Stimulated activated naive B cell treated with anti-CD40 and anti-IgM and Interleukin-4, amounts not matched to agents 10 μg/mL and 1 μg/mL and 100 μg/mL, for 72 hours (primary cell): ENCODE measurements around the gene SAMD3.
"Not testable (repeated sequence)": the region's sequence is repeated elsewhere in the genome, so short reads cannot be mapped to it uniquely, and the experiment has no call there.

ENCODE experiments used
- ATAC-seq, 2 donors: fragments of 150-1000 bp; cut with Tn5 transposase; replicated peaks; 2 replicates each; pipeline ENCODE4 v1.10.0; 2021; ENCODE audit warnings: moderate library complexity in 1 of 2
- DNase-seq: peaks from one replicate; pipeline ENCODE4 v3.0.0; 2021
- H3K27ac Mint-ChIP-seq: one replicate; pipeline ENCODE4 v1.8.0; 2022; ENCODE audit warnings: mild to moderate bottlenecking, mixed read lengths
- H3K27me3 Mint-ChIP-seq, 2 donors: one replicate each; pipeline ENCODE4 v1.8.0; 2022; ENCODE audit warnings: mixed read lengths in 2 of 2
- H3K36me3 Mint-ChIP-seq, 2 donors: one replicate each; pipeline ENCODE4 v1.8.0; 2022; ENCODE audit warnings: mixed read lengths in 2 of 2, mild to moderate bottlenecking in 1 of 2
- H3K4me1 Mint-ChIP-seq, 2 donors: one replicate each; pipeline ENCODE4 v1.8.0; 2022; ENCODE audit warnings: mixed read lengths in 2 of 2, mild to moderate bottlenecking in 1 of 2
- H3K4me3 Mint-ChIP-seq, 2 donors: one replicate each; pipeline ENCODE4 v1.8.0; 2022; ENCODE audit warnings: mild to moderate bottlenecking in 2 of 2, mixed read lengths in 2 of 2, moderate library complexity in 1 of 2
- H3K9me3 Mint-ChIP-seq, 2 donors: one replicate each; pipeline ENCODE4 v1.8.0; 2022; ENCODE audit warnings: mixed read lengths in 2 of 2, mild to moderate bottlenecking in 1 of 2

Gene SAMD3

DNA sequence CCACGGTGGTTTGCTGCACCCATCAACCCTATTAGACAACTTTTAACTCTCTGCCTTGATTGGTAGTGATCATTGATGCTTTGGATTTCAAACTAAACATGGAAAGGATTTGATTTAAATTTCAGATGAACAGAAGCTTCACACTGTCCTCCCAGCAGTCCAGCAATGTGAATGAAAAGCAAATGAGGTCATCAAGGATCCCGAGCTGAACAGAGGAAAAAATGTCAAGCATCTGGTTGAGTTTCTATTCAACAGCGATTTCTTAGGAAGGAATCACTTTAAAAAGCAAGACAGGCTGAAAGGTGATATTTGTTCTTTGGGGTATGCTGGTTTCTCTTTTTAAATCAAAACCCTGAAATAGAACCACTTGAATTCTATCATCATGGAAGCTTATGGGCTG is 10.6 kb upstream of the SAMD3 start:
- H3K4me1 Mint-ChIP-seq: no peaks in the 10 kb centered on the region
- ATAC-seq (no peak), DNase-seq (no peak)
- H3K4me3 Mint-ChIP-seq: no peak overlapping the region
- no peaks in the 10 kb centered on the region for H3K36me3 Mint-ChIP-seq
- H3K27ac Mint-ChIP-seq: no peak overlapping the region
- no peaks in the 10 kb centered on the region for H3K9me3 Mint-ChIP-seq
- no peaks in the 10 kb centered on the region for H3K27me3 Mint-ChIP-seq

DNA sequence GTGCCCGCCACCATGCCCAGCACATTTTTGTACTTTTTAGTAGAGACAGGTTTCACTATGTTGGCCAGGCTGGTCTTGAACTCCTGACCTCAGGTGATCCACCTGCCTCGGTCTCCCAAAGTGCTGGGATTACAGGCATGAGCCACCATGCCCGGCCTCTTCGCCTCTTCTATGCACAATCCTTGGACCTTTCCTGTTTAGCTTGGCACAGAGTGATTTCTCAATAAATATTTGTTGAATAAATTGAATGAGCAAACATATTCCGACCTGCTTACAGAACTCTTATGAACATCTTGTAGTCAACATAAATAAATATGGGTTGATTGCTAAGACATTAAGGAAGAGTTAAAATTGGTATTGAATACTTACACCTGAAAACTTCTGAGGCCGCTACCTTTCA is 7.8 kb upstream of the SAMD3 start:
- H3K36me3 Mint-ChIP-seq, H3K4me3 Mint-ChIP-seq, ATAC-seq, H3K4me1 Mint-ChIP-seq, DNase-seq, H3K27me3 Mint-ChIP-seq, H3K9me3 Mint-ChIP-seq, H3K27ac Mint-ChIP-seq: not testable (repeated sequence)

DNA sequence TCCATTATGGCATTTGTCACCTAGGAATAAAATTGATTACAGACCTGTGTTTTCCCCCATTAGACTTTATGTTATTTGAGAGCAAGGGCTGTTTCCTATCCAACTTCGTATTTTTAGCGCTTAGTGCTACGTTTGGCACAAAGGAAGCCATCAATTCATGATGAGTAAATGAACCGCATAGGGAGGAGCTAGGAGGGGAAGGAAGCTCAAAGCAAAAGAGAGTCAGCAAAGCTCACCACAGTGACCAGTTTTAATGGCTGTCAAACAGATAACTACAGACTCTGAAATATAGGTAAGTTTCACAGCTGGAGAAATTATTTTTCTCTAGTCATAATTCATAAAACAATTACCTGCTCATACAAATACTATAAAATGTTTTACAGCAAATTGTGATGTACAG is 6.9 kb upstream of the SAMD3 start:
- Mint-ChIP-seq H3K4me1 (peaks cover 2 to 5% of the 10 kb centered on the region in 2 donors), H3K4me3 (no peak overlapping the region), H3K27ac (no peak overlapping the region), H3K9me3 (peaks cover 3 to 5% of the 10 kb centered on the region in 2 donors), H3K36me3 (no peaks in the 10 kb centered on the region), H3K27me3 (no peaks in the 10 kb centered on the region)
- no peak for DNase-seq
- no peak for ATAC-seq

DNA sequence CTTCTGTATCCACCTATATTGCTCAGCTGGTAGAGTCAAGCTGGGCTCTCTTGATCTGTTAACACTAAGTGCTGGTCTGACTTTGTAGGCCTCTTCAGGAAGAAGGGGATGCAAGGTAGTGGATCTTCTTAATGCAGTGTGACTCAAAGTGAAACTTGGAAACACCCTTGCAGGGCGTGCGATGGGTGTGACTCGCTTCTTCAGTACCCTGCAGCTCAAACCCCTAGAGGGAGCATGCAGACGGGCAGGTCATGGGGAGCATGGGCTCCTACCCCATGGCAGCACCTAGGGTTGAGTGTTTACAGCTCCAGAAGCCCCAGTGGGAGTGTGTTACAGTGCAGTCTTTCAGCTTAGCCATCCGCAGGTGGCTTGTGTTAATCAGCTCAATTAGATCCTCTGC is 757 bp upstream of the SAMD3 start:
- Mint-ChIP-seq H3K27me3 (no peaks in the 10 kb centered on the region), H3K4me3 (no peak overlapping the region), H3K36me3 (no peaks in the 10 kb centered on the region), H3K4me1 (peaks cover 7 to 14% of the 10 kb centered on the region in 2 donors), H3K27ac (peak overlapping the region; percentile 62), H3K9me3 (peaks cover 3 to 5% of the 10 kb centered on the region in 2 donors)
- ATAC-seq (peak; percentile 99), DNase-seq (peak; percentile 59)

DNA sequence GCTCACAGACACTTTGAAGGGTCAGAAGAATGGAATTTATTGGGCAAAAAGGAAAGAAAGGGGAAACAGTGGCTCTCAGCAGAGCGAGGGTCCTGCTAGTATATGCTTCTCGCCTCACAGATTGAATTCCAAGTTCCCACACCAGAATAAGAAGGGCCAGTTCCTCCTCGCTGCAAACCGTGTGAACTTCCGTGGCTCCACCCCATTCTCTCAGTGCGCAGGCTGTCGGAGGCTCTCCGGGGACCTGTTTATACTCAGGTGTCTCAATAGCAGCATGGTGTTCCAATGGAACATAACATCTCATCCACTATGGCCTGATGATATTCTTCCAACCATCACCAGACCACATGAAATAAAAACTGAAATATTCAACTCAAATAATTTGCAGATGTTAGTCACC is 4.6 kb downstream of the SAMD3 start:
- Mint-ChIP-seq H3K9me3 (no peaks in the 10 kb centered on the region), H3K4me1 (peaks cover 4 to 10% of the 10 kb centered on the region in 2 donors), H3K36me3 (no peaks in the 10 kb centered on the region), H3K4me3 (no peak overlapping the region), H3K27ac (no peak overlapping the region), H3K27me3 (no peaks in the 10 kb centered on the region)
- ATAC-seq: no peak
- no peak for DNase-seq

DNA sequence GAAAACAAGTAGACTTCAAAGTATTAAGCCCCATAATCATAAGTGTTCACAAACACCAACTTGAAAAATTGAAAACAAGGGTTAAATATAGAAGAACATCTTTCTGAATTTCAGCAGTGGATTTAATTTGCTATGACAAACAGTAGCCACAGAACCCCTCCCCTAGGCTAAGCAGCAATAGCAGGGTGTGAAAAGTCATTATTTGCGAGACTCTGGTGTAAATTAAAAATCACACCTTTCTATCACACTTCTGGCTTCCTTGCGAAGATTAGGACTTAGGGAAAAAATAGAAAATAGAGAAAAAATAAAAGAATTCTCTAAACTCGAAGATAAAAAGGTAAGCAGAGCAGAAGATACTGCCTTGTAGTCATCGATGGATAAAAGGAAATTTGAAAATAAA is 6.1 kb downstream of the SAMD3 start:
- Mint-ChIP-seq H3K9me3 (no peaks in the 10 kb centered on the region), H3K36me3 (no peaks in the 10 kb centered on the region), H3K27me3 (no peaks in the 10 kb centered on the region), H3K4me1 (peaks cover 4 to 10% of the 10 kb centered on the region in 2 donors), H3K27ac (no peak overlapping the region), H3K4me3 (no peak overlapping the region)
- DNase-seq: no peak
- no peak for ATAC-seq

DNA sequence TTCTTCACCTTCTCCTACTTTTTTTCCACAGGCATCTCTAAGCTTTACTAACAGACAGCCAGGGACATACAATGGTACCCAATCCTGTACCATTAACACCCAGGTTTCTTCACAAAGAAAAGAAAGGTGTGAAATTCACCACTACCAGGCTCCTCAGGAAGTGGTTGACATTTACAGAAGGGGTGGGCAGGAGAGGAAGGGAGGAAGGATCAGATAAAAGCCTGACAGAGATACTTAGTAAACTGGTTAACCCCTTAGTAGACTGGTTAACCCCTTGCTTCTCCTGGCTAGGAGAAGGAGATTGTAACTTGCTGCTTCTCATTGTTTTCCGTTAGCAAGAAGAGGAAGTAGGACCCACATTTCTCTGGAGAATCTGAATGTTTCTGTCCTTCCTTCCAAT is 7.2 kb downstream of the SAMD3 start:
- DNase-seq (no peak), ATAC-seq (peak; percentile 27 to 41)
- peaks cover 4 to 10% of the 10 kb centered on the region in 2 donors for H3K4me1 Mint-ChIP-seq
- no peak overlapping the region for H3K4me3 Mint-ChIP-seq
- H3K9me3 Mint-ChIP-seq: no peaks in the 10 kb centered on the region
- no peaks in the 10 kb centered on the region for H3K27me3 Mint-ChIP-seq
- no peaks in the 10 kb centered on the region for H3K36me3 Mint-ChIP-seq
- H3K27ac Mint-ChIP-seq: no peak overlapping the region

DNA sequence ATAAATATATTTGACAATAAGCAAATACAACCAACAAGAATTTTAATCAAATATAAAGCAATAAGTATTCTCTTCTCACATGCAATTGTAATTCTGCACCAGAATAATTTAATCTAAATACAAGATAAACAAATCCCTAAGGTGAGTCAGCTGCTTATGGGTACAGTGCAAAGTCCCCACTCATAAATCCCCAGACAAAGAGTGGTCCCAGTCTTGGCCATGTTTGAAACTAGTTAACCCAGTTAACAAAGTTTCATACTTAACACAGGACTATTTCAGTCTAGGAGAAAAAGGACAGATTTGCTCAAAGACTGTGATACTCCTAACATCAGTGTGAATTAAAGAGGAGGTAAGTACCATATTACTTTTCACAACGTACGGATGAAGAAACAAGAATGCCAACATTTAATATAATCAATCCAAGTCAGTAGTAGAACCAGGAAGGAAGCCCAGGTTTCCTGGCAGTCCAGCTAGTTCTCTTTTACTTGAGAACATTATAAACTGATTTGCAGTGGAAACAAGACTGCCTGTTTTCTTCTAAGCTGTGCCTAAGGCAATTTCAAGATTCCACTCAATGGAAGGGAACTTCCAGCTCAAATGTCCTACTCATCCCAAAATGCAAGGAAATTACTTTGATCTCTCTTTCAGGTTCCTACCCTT is 10.4 kb downstream of the SAMD3 start:
- H3K4me3 Mint-ChIP-seq: no peak overlapping the region
- no peak for DNase-seq
- peaks cover 4 to 10% of the 10 kb centered on the region in 2 donors for H3K4me1 Mint-ChIP-seq
- no peak for ATAC-seq
- no peaks in the 10 kb centered on the region for H3K9me3 Mint-ChIP-seq
- no peaks in the 10 kb centered on the region for H3K27me3 Mint-ChIP-seq
- H3K27ac Mint-ChIP-seq: no peak overlapping the region
- no peaks in the 10 kb centered on the region for H3K36me3 Mint-ChIP-seq

DNA sequence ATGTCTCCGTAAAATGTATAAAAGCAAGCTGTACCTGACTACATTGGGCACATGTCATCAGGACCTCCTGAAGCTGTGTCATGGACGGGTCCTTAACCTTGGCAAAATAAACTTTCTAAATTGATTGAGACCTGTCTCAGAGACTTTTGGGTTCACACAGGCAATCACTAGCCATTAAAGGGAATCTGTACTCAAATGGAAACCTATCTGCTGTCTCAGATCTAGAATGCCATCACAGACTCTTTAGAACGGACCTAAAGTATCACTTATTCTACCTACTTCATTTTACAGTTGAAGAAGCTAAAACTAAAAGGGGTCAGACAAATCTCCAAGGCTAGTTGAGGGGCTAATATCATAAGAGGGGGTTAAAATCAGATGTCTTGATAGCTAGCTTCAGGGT is 11.1 kb downstream of the SAMD3 start:
- Mint-ChIP-seq H3K4me1 (peaks cover 4 to 10% of the 10 kb centered on the region in 2 donors), H3K27ac (no peak overlapping the region), H3K27me3 (no peaks in the 10 kb centered on the region), H3K4me3 (no peak overlapping the region), H3K36me3 (no peaks in the 10 kb centered on the region), H3K9me3 (no peaks in the 10 kb centered on the region)
- no peak for DNase-seq
- ATAC-seq: no peak

DNA sequence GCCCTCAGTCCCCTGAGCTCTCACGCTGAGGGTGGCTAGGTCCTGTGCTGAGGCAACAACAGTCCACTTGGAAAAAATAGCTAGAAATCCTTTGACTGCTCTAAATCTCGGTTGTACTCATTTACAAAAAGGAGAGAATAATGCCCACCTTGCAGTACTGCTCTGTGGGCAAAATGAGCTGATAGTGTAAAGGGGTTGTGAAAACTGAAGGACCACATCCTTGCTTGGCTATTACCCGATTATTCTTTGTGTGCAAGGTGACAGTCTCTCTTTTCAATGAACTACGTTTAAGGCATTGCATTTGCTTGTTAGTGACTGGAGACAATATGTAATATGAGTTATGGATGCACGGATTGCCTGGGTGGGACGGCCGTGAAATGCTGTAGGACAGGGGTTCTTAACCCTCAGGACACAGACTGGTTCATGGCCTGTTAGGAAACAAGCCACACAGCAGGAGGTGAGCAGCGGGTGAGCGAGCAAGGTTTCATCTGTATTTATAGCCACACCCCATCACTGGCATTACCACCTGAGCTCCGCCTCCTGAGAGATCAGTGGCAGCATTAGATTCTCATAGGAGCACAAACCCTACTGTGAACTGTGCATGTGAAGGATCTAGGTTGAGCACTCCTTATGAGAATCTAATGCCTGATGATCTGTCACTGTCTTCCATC is 14.6 kb downstream of the SAMD3 start:
- H3K9me3 Mint-ChIP-seq: no peaks in the 10 kb centered on the region
- no peak overlapping the region for H3K27ac Mint-ChIP-seq
- H3K27me3 Mint-ChIP-seq: no peaks in the 10 kb centered on the region
- DNase-seq: no peak
- no peaks in the 10 kb centered on the region for H3K36me3 Mint-ChIP-seq
- H3K4me1 Mint-ChIP-seq: peaks cover 0 to 3% of the 10 kb centered on the region in 2 donors
- no peak for ATAC-seq
- H3K4me3 Mint-ChIP-seq: no peak overlapping the region

DNA sequence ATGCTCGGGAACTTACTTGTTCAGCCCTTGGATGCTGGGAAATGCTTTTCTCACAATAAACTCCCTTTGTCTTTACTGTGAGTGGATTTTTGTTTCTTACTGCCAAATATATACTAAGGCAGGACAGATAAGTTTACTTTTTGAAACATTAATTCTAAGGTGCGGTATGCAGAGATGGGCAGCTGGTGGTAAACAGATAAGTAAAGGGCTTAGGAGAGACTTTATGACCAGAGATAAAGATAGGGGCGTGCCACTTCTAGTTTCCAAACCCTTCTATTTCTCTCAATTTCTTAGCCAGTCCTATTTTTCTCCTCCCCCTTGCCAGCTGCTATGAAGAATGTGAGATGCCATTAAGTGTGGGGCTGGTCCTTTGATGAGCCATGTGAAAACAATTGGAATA is 16.3 kb downstream of the SAMD3 start:
- Mint-ChIP-seq H3K4me3 (no peak overlapping the region), H3K27me3 (no peaks in the 10 kb centered on the region), H3K9me3 (no peaks in the 10 kb centered on the region), H3K36me3 (no peaks in the 10 kb centered on the region), H3K27ac (no peak overlapping the region), H3K4me1 (peaks cover 0 to 6% of the 10 kb centered on the region in 2 donors)
- ATAC-seq (no peak), DNase-seq (no peak)

DNA sequence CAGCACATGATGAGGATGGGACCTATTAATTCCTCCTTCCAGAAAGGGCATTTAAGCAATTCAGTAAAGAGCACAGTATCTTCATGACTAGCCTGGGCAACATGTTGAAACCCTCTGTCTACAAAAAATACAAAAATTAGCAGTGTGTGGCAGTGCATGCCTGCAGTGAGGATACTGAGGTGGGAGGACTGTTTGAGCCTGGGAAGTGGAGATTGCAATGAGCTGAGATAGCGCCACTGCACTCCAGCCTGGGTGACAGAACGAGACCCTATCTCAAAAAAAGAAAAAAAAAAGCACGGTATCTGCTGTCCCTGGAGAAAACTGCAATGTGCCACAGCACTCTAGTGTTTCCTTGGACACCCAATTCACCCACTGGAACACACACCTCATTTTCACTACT is 18.4 kb downstream of the SAMD3 start:
- no peak for ATAC-seq
- Mint-ChIP-seq H3K4me3 (no peak overlapping the region), H3K27ac (no peak overlapping the region), H3K27me3 (no peaks in the 10 kb centered on the region), H3K9me3 (peaks cover 0 to 1% of the 10 kb centered on the region in 2 donors), H3K4me1 (peaks cover 0 to 6% of the 10 kb centered on the region in 2 donors), H3K36me3 (no peaks in the 10 kb centered on the region)
- DNase-seq: no peak

DNA sequence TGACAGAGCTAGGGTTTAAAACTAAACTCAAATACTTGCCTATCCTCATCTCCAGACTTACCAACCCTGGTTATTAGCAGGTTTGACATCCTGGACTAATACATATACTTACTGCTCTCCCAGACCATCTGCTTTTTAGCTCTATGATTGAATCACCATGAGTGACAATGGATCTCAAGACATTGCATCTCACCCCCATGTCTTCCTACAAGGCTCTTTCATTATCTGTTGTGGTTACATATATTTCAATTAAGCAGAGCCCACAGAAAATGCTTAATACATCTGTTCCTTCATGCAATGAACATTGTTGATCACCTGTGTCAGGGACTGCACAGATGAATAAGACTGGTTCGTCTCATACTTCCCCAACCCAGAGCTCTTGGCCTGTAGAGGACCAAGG is 19.4 kb downstream of the SAMD3 start:
- Mint-ChIP-seq H3K9me3 (peaks cover 0 to 1% of the 10 kb centered on the region in 2 donors), H3K4me1 (peaks cover 0 to 6% of the 10 kb centered on the region in 2 donors), H3K27me3 (no peaks in the 10 kb centered on the region), H3K27ac (no peak overlapping the region), H3K4me3 (no peak overlapping the region), H3K36me3 (no peaks in the 10 kb centered on the region)
- no peak for ATAC-seq
- no peak for DNase-seq

DNA sequence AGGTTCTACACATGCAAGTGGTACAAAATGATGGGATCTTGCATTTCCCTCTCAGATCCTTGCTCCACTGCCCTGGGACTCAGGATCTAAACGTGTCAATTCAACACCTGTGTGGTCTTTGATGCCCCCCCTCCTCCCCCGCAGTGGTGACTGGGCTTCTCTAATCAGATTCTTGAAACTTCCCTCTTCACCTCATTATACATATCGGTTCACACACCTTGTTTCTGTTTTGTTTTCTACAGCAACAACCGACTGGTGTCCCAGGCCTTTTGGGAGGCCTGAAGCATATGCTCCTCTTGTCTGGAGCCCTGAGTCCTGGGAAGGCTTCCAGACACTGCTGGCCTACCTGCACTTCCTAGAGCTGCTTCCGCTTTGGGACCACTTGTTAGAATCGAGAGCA is 20.0 kb downstream of the SAMD3 start:
- peak in 1 of 2 donors; percentile 57 for ATAC-seq
- H3K27ac Mint-ChIP-seq: peak overlapping the region; percentile 57
- H3K4me3 Mint-ChIP-seq: no peak overlapping the region
- no peak for DNase-seq
- peaks cover 0 to 6% of the 10 kb centered on the region in 2 donors for H3K4me1 Mint-ChIP-seq
- no peaks in the 10 kb centered on the region for H3K36me3 Mint-ChIP-seq
- peaks cover 0 to 1% of the 10 kb centered on the region in 2 donors for H3K9me3 Mint-ChIP-seq
- no peaks in the 10 kb centered on the region for H3K27me3 Mint-ChIP-seq

DNA sequence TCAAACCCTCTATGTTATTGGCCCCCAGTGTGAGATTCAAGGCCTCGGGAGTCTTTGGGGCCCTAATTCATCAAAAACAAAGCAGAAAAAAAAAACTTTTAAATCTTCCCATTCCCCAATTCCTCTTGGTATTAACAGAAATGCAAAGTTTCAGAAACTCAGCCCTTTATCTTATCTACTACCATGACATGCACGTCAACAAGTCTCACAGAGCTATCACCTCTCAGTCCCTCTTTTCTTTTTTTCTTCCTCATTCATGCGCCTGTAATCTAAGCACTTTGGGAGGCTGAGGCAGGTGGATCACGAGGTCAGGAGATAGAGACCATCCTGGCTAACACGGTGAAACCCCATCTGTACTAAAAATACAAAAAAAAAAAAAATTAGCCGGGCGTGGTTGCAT is 22.7 kb downstream of the SAMD3 start:
- ATAC-seq (no peak), DNase-seq (no peak)
- Mint-ChIP-seq H3K4me1 (peaks cover 0 to 6% of the 10 kb centered on the region in 2 donors), H3K27me3 (no peaks in the 10 kb centered on the region), H3K36me3 (no peaks in the 10 kb centered on the region), H3K9me3 (peaks cover 0 to 1% of the 10 kb centered on the region in 2 donors), H3K27ac (no peak overlapping the region), H3K4me3 (no peak overlapping the region)
